Measurements from ENCODE around the gene AHI1.

DNA sequence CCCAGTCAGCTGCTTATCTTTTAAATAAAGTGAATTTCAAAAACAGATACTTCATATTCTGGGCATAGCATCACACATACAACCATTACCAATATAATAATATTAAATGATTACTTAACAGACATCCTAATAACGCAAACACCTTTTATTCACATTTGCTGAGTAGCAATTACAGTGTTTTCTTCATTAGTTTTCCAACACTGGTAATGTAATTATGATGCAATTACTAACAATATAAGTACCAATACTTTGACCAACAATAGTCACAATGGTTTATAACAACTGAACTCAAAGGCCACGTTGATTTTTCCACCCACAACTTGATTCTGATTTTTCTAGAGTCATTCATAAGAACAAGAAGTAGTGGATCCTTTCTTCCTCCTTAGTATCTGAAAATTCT, 212.4 kb downstream of the AHI1 start:
- TF ChIP-seq, protein P1, sequence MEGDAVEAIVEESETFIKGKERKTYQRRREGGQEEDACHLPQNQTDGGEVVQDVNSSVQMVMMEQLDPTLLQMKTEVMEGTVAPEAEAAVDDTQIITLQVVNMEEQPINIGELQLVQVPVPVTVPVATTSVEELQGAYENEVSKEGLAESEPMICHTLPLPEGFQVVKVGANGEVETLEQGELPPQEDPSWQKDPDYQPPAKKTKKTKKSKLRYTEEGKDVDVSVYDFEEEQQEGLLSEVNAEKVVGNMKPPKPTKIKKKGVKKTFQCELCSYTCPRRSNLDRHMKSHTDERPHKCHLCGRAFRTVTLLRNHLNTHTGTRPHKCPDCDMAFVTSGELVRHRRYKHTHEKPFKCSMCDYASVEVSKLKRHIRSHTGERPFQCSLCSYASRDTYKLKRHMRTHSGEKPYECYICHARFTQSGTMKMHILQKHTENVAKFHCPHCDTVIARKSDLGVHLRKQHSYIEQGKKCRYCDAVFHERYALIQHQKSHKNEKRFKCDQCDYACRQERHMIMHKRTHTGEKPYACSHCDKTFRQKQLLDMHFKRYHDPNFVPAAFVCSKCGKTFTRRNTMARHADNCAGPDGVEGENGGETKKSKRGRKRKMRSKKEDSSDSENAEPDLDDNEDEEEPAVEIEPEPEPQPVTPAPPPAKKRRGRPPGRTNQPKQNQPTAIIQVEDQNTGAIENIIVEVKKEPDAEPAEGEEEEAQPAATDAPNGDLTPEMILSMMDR (IDR thresholded peaks at IDR 0.05): no peak
- TF ChIP-seq POLR2A (IDR thresholded peaks at IDR 0.05): no peak
- no peak for TF ChIP-seq EP300 (IDR thresholded peaks at IDR 0.05)

Data from ovary (tissue), 3 donors.